MCF 10A (cell line): ENCODE results near the gene RABGGTA. TPM values are rescaled to one million over a fixed set of nuclear protein-coding genes. Genes with fewer than 3 reads are reported as not detected.

Source experiments
- BruUV-seq: library from RNA; stranded (reverse); fragments of 400-500 nt; replicated peaks from 2 replicates; lab custom pipeline; 2021; lab: Mats Ljungman, UMichigan
- CTCF ChIA-PET: fragments of 300-600 bp; sonication (Branson Sonifier 250); formaldehyde crosslinking; extraction: SDS; loops from one replicate; lab custom pipeline; 2021; ENCODE audit warnings: antibody characterized with exemption, inconsistent platforms; lab: Yijun Ruan, JAX
- POLR2A ChIA-PET: fragments of 300-600, 350-650 bp; sonication (Branson Sonifier 250); formaldehyde crosslinking; extraction: SDS; loops from one replicate; lab custom pipeline; 2020; ENCODE audit warnings: antibody characterized with exemption, inconsistent platforms; lab: Yijun Ruan, JAX
- DNase-seq: peaks from one replicate; pipeline ENCODE4 v3.0.0-alpha.2; 2018; ENCODE audit not compliant: unreplicated experiment
- H3K27ac Mint-ChIP-seq: one replicate; pipeline ENCODE4 v1.8.0; 2022; ENCODE audit warnings: mild to moderate bottlenecking, low read depth, mixed read lengths; ENCODE audit not compliant: unreplicated experiment
- H3K27me3 Mint-ChIP-seq: one replicate; pipeline ENCODE4 v1.8.0; 2022; ENCODE audit warnings: mixed read lengths; ENCODE audit not compliant: insufficient read depth, unreplicated experiment
- H3K36me3 Mint-ChIP-seq: one replicate; pipeline ENCODE4 v1.8.0; 2022; ENCODE audit warnings: mild to moderate bottlenecking, moderate library complexity, mixed read lengths; ENCODE audit not compliant: insufficient read depth, unreplicated experiment
- H3K4me1 Mint-ChIP-seq: one replicate; pipeline ENCODE4 v1.8.0; 2022; ENCODE audit warnings: mixed read lengths; ENCODE audit not compliant: insufficient read depth, unreplicated experiment
- H3K4me3 Mint-ChIP-seq: one replicate; pipeline ENCODE4 v1.8.0; 2022; ENCODE audit warnings: mild to moderate bottlenecking, moderate library complexity, mixed read lengths; ENCODE audit not compliant: unreplicated experiment
- H3K9me3 Mint-ChIP-seq: one replicate; pipeline ENCODE4 v1.8.0; 2022; ENCODE audit warnings: mixed read lengths; ENCODE audit not compliant: unreplicated experiment
- CTCF ChIP-seq: fragments of 200-600 bp; IDR thresholded peaks from one replicate; pipeline ENCODE4 v1.8.0; 2022; ENCODE audit warnings: antibody characterized with exemption, mild to moderate bottlenecking; ENCODE audit not compliant: unreplicated experiment
- intact Hi-C: fragments of 100-400 bp; cut with micrococcal nuclease; formaldehyde crosslinking; loops from 2 replicates; pipeline ENCODE4 v1.14.1; 2022
- total RNA-seq: library from RNA; stranded (reverse); gene quantifications from 2 replicates; pipeline ENCODE4 v1.2.3, GENCODE V29; 2022

Gene RABGGTA
- total RNA-seq, 1 experiment from 2014 or later, result 75.0 TPM

GRCh38 chr14:24313913-24314312, 42.5 kb upstream of the RABGGTA start:
- H3K4me1 Mint-ChIP-seq, result peaks cover 36% of the 10 kb centered on the region
- H3K36me3 Mint-ChIP-seq, result peaks cover 18% of the 10 kb centered on the region
- BruUV-seq, result no TSS peak
- POLR2A ChIA-PET, result interaction anchor here (0.6 to 1.4 kb wide), 2 partner anchors 15 to 100 kb away, joined by 3 read pairs; no protein-coding TSS in a partner anchor
- H3K9me3 Mint-ChIP-seq, result no peaks in the 10 kb centered on the region
- no peak for DNase-seq
- intact Hi-C loops, result no loop called here
- CTCF ChIA-PET, result interaction anchor here (0.6 to 10.0 kb wide), 8 partner anchors 9 to 1703 kb away, joined by 3 to 145 read pairs (median 4); partner anchors contain the start of genes CBLN3, DHRS1, KHNYN and NOP9
- H3K27ac Mint-ChIP-seq, result no peak overlapping the region
- H3K4me3 Mint-ChIP-seq, result no peak overlapping the region
- TF ChIP-seq CTCF, result no peak
- H3K27me3 Mint-ChIP-seq, result peaks cover 5% of the 10 kb centered on the region

DNA sequence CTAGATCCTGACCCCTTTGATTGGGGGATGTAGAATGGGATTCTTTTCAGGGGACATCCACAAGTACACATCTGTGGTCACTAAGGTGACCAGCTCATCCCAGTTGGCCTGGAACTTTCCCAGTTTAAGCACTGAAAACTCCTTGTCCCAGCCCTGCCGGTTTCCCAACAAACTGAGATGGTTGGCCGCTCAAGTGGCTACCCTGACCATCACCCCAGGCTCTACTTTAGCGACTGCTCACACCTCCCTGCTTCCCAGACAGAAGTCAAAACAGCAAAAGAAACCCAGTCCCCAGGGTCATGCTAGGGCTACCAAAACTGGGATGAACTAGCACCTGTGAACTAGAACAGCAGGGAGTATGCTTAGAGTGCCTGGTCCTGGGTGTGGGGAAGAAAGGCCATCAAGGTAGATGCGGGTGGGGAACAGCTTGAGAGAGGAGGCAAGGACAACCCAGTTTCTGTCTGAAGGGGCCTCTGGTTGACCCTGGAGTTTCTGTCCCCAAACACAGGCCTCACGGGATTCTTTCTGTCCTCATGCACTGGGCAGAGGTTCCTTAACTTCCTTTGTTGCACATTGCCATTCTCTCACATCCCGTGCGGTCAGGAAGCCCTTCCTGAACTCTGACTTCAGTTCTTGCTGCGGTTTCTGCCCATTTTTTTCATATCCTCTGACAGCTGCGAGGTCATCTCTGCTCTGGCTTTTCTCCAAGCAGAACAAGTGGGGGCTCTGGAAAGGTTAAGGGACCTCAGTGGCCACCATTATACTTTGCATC, 41.5 kb upstream of the RABGGTA start:
- Mint-ChIP-seq H3K4me1 (peaks cover 43% of the 10 kb centered on the region), H3K36me3 (peaks cover 19% of the 10 kb centered on the region), H3K9me3 (no peaks in the 10 kb centered on the region), H3K27me3 (no peaks in the 10 kb centered on the region), H3K4me3 (no peak overlapping the region), H3K27ac (no peak overlapping the region)
- TF ChIP-seq CTCF, result no peak
- no peak for DNase-seq
- no TSS peak for BruUV-seq
- intact Hi-C loops, result no loop called here
- POLR2A ChIA-PET, result interaction anchor here (0.5 to 7.2 kb wide), 10 partner anchors 12 to 202 kb away, joined by 3 to 101 read pairs (median 3); partner anchors contain the start of genes CBLN3, DHRS1, KHNYN and NOP9
- CTCF ChIA-PET, result interaction anchor here (0.9 to 10.0 kb wide), 5 partner anchors 15 to 121 kb away, joined by 4 to 145 read pairs (median 92); partner anchors contain the start of genes CBLN3, DHRS1, KHNYN and NOP9

DNA sequence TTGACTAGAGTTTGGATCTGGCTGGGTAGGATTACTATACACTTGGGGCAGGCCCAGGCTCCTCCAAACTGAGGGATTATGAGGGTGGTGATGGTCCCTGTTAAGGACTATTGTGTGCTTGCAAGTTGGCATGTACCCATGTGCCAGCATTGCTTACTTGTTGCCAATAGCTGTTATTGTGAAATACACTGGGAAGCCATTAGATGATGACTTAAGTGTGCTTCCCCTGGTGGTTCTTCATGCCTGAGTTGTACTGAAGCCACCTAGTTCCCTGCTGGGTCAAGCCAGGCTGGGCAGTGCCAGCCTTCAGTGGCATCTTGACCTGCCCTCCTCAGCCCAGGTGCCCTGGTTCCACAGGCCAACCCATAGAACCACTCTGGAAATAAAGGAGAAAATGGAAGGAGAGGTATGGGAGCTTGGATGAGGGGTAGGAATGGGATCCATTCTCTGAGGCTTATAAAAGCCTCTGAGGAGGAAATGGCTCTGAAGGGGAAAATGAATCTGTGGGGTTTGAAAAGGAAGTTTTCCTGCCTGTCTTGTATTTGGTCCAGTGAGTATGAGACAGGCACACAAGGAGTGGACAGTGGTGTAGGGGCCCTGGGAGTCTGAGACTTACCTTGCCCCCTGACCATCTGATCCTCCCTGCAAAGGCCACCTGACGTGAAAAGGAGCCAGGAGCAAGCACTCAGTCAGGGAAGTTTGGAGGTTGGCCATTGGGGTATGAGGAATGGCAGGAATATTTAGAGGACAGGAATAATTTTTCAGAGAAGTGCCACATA, 40.6 kb upstream of the RABGGTA start:
- ChIA-PET CTCF (interaction anchor here (0.6 to 10.0 kb wide), 9 partner anchors 11 to 122 kb away, joined by 3 to 145 read pairs (median 12); partner anchors contain the start of genes CBLN3, DHRS1, KHNYN and NOP9), POLR2A (interaction anchor here (0.6 to 7.2 kb wide), 9 partner anchors 12 to 125 kb away, joined by 3 to 101 read pairs (median 3); partner anchors contain the start of genes CBLN3, DHRS1, KHNYN and NOP9)
- no TSS peak for BruUV-seq
- peak; percentile 78 for DNase-seq
- Mint-ChIP-seq H3K27me3 (no peaks in the 10 kb centered on the region), H3K9me3 (no peaks in the 10 kb centered on the region), H3K36me3 (peaks cover 19% of the 10 kb centered on the region), H3K4me1 (peaks cover 37% of the 10 kb centered on the region), H3K27ac (no peak overlapping the region), H3K4me3 (peak overlapping the region; percentile 69)
- intact Hi-C loops, result no loop called here
- no peak for TF ChIP-seq CTCF
